Measurements from ENCODE around the gene POLDIP3. TPM values are rescaled to one million over a fixed set of nuclear protein-coding genes. Genes with fewer than 3 reads are reported as not detected.

The POLDIP3 gene
- total and polyA plus RNA-seq, 2 donors (not counting 3 experiments of a cell fraction or from before 2014, with no cell fraction given): 29.3 to 60.4 TPM

- peak overlapping the region; percentile 99 for H2AFZ ChIP-seq (ENCODE audit: low read depth, low read length)
- peak; percentile 55 for DNase-seq (ENCODE audit: low read depth, low spot score)
- POLR2A ChIA-PET: no interaction called here
- H3K9me3 ChIP-seq (replicated peaks; ENCODE audit: control insufficient read depth, insufficient read depth, low read length): no peaks in the 10 kb centered on the region
- peak overlapping the region; percentile 52 for H3K9ac ChIP-seq (replicated peaks; ENCODE audit: extremely low read depth, insufficient read depth, low read length)
- no peak overlapping the region for H3K27ac ChIP-seq (ENCODE audit: insufficient read depth, low read depth, low read length)
- dilution Hi-C loops (cut with MboI; ENCODE audit: extremely low pct_ligation_motif_present, low sequenced_read_pairs): no loop called here
- peak overlapping the region in 2 of 3 experiments; percentile 50 to 52 for H3K4me3 ChIP-seq (replicated peaks in 1 of 3; ENCODE audit: insufficient read depth in 1 of 3, low read depth in 1 of 3, low read length in 3 of 3)
- CTCF ChIA-PET: interaction anchor here (1.0 to 2.5 kb wide), 9 partner anchors 10 to 160 kb away, joined by 4 to 16 read pairs (median 4); partner anchors contain the start of gene CYB5R3
- no peaks in the 10 kb centered on the region for H3K79me2 ChIP-seq (ENCODE audit: control insufficient read depth, insufficient read depth, low read length)
- BruUV-seq (replicated peaks): TSS peak; percentile 100
- peak overlapping the region; percentile 81 for H3K4me2 ChIP-seq (ENCODE audit: insufficient read depth, low read length)
- H3K36me3 ChIP-seq (ENCODE audit: control insufficient read depth in 2 of 2, extremely low read depth in 1 of 2, insufficient read depth in 2 of 2, low read length in 2 of 2): no peaks in the 10 kb centered on the region
- peak; percentile 86 for FAIRE-seq
- intact Hi-C loops (cut with micrococcal nuclease): loop anchor here (1.0 to 5.0 kb wide), 6 partner anchors 35 to 195 kb away; partner anchors contain the start of genes A4GALT and ARFGAP3
- no peaks in the 10 kb centered on the region for H3K27me3 ChIP-seq (ENCODE audit: control insufficient read depth in 2 of 2, insufficient read depth in 2 of 2, low read length in 2 of 2)
- no peaks in the 10 kb centered on the region for H3K9me1 ChIP-seq (replicated peaks; ENCODE audit: control insufficient read depth, extremely low read depth, insufficient read depth, low read length)
- TF ChIP-seq CTCF (IDR thresholded peaks at IDR 0.05; ENCODE audit: extremely low read depth in 1 of 2, insufficient read depth in 1 of 2, low read depth in 1 of 2, low read length in 2 of 2) (peak; percentile 85 to 91), EZH2 (IDR thresholded peaks at IDR 0.05; ENCODE audit: borderline replicate concordance, low read depth, low read length, severe bottlenecking) (no peak), MAX (IDR thresholded peaks at IDR 0.05; ENCODE audit: insufficient read depth, insufficient read length) (no peak), MYC (IDR thresholded peaks at IDR 0.05; ENCODE audit: low read depth, low read length) (no peak), POLR2AphosphoS5 (IDR thresholded peaks at IDR 0.05; ENCODE audit: insufficient read depth, low read depth, low read length) (peak; percentile 36), GATA2 (IDR thresholded peaks at IDR 0.05; ENCODE audit: insufficient read depth, insufficient read length, low read depth, low read length) (no peak), JUN (IDR thresholded peaks at IDR 0.05; ENCODE audit: borderline replicate concordance, insufficient read depth, insufficient read length, low read depth) (no peak), FOS (IDR thresholded peaks at IDR 0.05; ENCODE audit: borderline replicate concordance, insufficient read depth, low read length) (no peak), POLR2A (IDR thresholded peaks at IDR 0.05; ENCODE audit: low read depth, low read length) (peak; percentile 67)
- H3K4me1 ChIP-seq (ENCODE audit: control insufficient read depth, extremely low read depth, insufficient read depth, low read length): peaks cover 4% of the 10 kb centered on the region
- H4K20me1 ChIP-seq (replicated peaks; ENCODE audit: control insufficient read depth, extremely low read depth, insufficient read depth, low read length): no peaks in the 10 kb centered on the region
Observed at GRCh38 chr22:42661985-42662831, 47.5 kb upstream of the POLDIP3 start.
